SU-DHL-6 (cell line): ENCODE results near the gene UPK3A.

Experiments used
- H2AFZ ChIP-seq: fragments of 200-600 bp; sonication (generic); 2 replicates; pipeline ENCODE4 v1.6.1; 2014; ENCODE audit warnings: low read depth, mild to moderate bottlenecking, moderate library complexity, mixed read lengths, antibody characterized with exemption, low read length; ENCODE audit not compliant: severe bottlenecking
- H3F3A ChIP-seq: fragments of 200-600 bp; shearing (Covaris generic); 2 replicates; pipeline ENCODE4 v1.6.0; 2016; ENCODE audit warnings: antibody characterized with exemption, mild to moderate bottlenecking; ENCODE audit not compliant: insufficient read depth
- H3K27ac ChIP-seq: fragments of 200-600 bp; sonication (generic); 2 replicates; pipeline ENCODE4 v1.5.1; 2016; ENCODE audit warnings: low read depth, mild to moderate bottlenecking, low read length, moderate library complexity, mixed read lengths
- H3K27me3 ChIP-seq: fragments of 200-600 bp; sonication (generic), shearing (Covaris generic); 2 replicates; pipeline ENCODE4 v1.6.0; 2014; ENCODE audit warnings: mild to moderate bottlenecking, low read length
- H3K36me3 ChIP-seq: fragments of 200-600 bp; sonication (generic); 2 replicates; pipeline ENCODE4 v1.6.1; 2014; ENCODE audit warnings: mild to moderate bottlenecking, low read length, mixed read lengths
- H3K4me2 ChIP-seq: fragments of 300-600, 200-600 bp; shearing (Covaris generic), sonication (generic); 2 replicates; pipeline ENCODE4 v1.6.0; 2014; ENCODE audit warnings: low read length, low read depth, mild to moderate bottlenecking; ENCODE audit not compliant: poor library complexity, severe bottlenecking
- H3K4me3 ChIP-seq: fragments of 200-600 bp; sonication (generic); 2 replicates; pipeline ENCODE4 v1.5.1; 2014; ENCODE audit warnings: antibody characterized with exemption, low read length, mild to moderate bottlenecking, mixed read lengths; ENCODE audit not compliant: insufficient read depth, poor library complexity, severe bottlenecking
- H3K79me2 ChIP-seq: fragments of 200-600 bp; sonication (generic); 2 replicates; pipeline ENCODE4 v1.6.1; 2014; ENCODE audit warnings: mild to moderate bottlenecking, low read length, moderate library complexity; ENCODE audit not compliant: insufficient read depth
- H3K9ac ChIP-seq: fragments of 200-600 bp; sonication (generic); 2 replicates; pipeline ENCODE4 v1.7.0; 2014; ENCODE audit warnings: mild to moderate bottlenecking, low read length
- H3K9me2 ChIP-seq: fragments of 200-600 bp; sonication (generic); replicated peaks from 2 replicates; pipeline ENCODE4 v1.6.1; 2014; ENCODE audit warnings: low read length; ENCODE audit not compliant: insufficient read depth
- H3K9me3 ChIP-seq: fragments of 200-600 bp; sonication (generic); 2 replicates; pipeline ENCODE4 v1.6.1; 2014; ENCODE audit warnings: low read length, mixed read lengths; ENCODE audit not compliant: insufficient read depth
- H4K20me1 ChIP-seq: fragments of 200-600 bp; sonication (generic); 2 replicates; pipeline ENCODE4 v1.6.1; 2014; ENCODE audit warnings: low read depth, mild to moderate bottlenecking, antibody characterized with exemption, low read length, moderate library complexity, mixed read lengths
- EZH2phosphoT487 ChIP-seq: fragments of 200-600 bp; sonication (generic), shearing (Covaris generic); conservative IDR thresholded peaks from 2 replicates; pipeline ENCODE4 v1.6.1; 2018; ENCODE audit warnings: mild to moderate bottlenecking, antibody characterized with exemption, low read length, moderate library complexity, mixed read lengths
- TF ChIP-seq, protein P1 (sequence below): fragments of 200-600 bp; sonication (generic); IDR thresholded peaks from one replicate; pipeline ENCODE4 v1.5.1; 2017; ENCODE audit warnings: antibody characterized with exemption, mild to moderate bottlenecking, low read length, moderate library complexity; ENCODE audit not compliant: insufficient read depth, poor library complexity, severe bottlenecking

Gene UPK3A

DNA sequence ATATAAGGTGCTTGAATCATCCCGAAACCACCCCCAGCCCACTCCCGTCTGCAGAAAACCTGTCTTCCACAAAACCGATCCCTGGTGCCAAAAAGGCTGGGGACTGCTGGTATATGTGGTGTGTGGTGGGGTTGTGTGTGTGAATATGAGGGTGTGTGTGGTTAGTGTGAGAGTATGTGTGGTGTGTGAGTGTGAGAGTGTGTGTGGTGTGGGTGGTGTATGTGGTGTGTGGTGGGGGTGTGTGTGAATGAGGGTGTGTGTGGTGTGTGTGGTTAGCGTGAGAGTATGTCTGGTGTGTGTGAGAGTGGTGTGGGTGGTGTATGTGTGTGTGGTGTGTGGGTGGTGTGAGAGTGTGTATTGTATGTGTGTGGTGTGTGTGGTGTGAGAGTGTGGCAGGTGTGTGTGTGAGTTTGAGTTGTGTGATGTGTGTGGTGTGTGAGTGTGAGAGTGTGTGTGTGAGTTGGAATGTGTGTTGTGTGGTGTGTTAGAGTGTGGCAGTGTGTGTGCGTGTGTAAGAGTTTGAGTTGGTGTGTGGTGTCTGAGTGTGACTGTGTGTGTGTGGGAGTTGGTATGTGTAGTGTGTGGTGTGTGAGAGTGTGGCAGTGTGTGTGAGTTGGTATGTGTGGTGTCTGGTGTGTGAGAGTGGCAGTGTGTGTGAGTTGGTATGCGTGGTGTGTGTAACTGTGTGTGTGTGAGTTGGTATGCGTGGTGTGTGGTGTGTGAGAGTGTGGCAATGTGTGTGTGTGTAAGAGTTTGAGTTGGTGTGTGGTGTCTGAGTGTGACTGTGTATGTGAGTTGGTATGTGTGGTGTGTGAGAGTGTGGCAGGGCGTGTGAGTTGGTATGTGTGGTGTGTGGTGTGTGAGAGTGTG lies 6.5 kb downstream of the UPK3A start:
- Histone ChIP-seq H3K9me2 (no peaks in the 10 kb centered on the region), H3K4me3 (no peak overlapping the region), H3K36me3 (no peaks in the 10 kb centered on the region), H2AFZ (no peak overlapping the region), H3K27ac (no peak overlapping the region), H3F3A (no peaks in the 10 kb centered on the region), H3K27me3 (no peaks in the 10 kb centered on the region), H4K20me1 (no peaks in the 10 kb centered on the region), H3K79me2 (no peaks in the 10 kb centered on the region), H3K9ac (no peak overlapping the region), H3K9me3 (no peaks in the 10 kb centered on the region), H3K4me2 (no peak overlapping the region)
- no peak for TF ChIP-seq EZH2phosphoT487
- TF ChIP-seq, protein P1, sequence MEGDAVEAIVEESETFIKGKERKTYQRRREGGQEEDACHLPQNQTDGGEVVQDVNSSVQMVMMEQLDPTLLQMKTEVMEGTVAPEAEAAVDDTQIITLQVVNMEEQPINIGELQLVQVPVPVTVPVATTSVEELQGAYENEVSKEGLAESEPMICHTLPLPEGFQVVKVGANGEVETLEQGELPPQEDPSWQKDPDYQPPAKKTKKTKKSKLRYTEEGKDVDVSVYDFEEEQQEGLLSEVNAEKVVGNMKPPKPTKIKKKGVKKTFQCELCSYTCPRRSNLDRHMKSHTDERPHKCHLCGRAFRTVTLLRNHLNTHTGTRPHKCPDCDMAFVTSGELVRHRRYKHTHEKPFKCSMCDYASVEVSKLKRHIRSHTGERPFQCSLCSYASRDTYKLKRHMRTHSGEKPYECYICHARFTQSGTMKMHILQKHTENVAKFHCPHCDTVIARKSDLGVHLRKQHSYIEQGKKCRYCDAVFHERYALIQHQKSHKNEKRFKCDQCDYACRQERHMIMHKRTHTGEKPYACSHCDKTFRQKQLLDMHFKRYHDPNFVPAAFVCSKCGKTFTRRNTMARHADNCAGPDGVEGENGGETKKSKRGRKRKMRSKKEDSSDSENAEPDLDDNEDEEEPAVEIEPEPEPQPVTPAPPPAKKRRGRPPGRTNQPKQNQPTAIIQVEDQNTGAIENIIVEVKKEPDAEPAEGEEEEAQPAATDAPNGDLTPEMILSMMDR = no peak

GRCh38 chr22:45291931-45292290 lies 7.2 kb downstream of the UPK3A start:
- Histone ChIP-seq H3K27ac (no peak overlapping the region), H4K20me1 (no peaks in the 10 kb centered on the region), H2AFZ (no peak overlapping the region), H3K9ac (no peak overlapping the region), H3K4me3 (no peak overlapping the region), H3K79me2 (no peaks in the 10 kb centered on the region), H3F3A (no peaks in the 10 kb centered on the region), H3K9me3 (no peaks in the 10 kb centered on the region), H3K9me2 (no peaks in the 10 kb centered on the region), H3K4me2 (no peak overlapping the region), H3K36me3 (no peaks in the 10 kb centered on the region), H3K27me3 (no peaks in the 10 kb centered on the region)
- no peak for TF ChIP-seq EZH2phosphoT487
- TF ChIP-seq, protein P1 = no peak

GRCh38 chr22:45292731-45293442 lies 8.1 kb downstream of the UPK3A start:
- H3K4me3 ChIP-seq = no peak overlapping the region
- H3K4me2 ChIP-seq = no peak overlapping the region
- H3K9me3 ChIP-seq = no peaks in the 10 kb centered on the region
- H3K27me3 ChIP-seq = no peaks in the 10 kb centered on the region
- no peaks in the 10 kb centered on the region for H3K36me3 ChIP-seq
- H3K79me2 ChIP-seq = no peaks in the 10 kb centered on the region
- no peaks in the 10 kb centered on the region for H4K20me1 ChIP-seq
- TF ChIP-seq EZH2phosphoT487 = no peak
- TF ChIP-seq, protein P1 = no peak
- H3F3A ChIP-seq = no peaks in the 10 kb centered on the region
- no peak overlapping the region for H3K27ac ChIP-seq
- H3K9me2 ChIP-seq = no peaks in the 10 kb centered on the region
- no peak overlapping the region for H2AFZ ChIP-seq
- H3K9ac ChIP-seq = no peak overlapping the region
